ENCODE data around the gene RAB27B.
"Not testable (repeated sequence)": the region's sequence is repeated elsewhere in the genome, so short reads cannot be mapped to it uniquely, and the experiment has no call there.

Gene RAB27B, protein sequence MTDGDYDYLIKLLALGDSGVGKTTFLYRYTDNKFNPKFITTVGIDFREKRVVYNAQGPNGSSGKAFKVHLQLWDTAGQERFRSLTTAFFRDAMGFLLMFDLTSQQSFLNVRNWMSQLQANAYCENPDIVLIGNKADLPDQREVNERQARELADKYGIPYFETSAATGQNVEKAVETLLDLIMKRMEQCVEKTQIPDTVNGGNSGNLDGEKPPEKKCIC

DNA sequence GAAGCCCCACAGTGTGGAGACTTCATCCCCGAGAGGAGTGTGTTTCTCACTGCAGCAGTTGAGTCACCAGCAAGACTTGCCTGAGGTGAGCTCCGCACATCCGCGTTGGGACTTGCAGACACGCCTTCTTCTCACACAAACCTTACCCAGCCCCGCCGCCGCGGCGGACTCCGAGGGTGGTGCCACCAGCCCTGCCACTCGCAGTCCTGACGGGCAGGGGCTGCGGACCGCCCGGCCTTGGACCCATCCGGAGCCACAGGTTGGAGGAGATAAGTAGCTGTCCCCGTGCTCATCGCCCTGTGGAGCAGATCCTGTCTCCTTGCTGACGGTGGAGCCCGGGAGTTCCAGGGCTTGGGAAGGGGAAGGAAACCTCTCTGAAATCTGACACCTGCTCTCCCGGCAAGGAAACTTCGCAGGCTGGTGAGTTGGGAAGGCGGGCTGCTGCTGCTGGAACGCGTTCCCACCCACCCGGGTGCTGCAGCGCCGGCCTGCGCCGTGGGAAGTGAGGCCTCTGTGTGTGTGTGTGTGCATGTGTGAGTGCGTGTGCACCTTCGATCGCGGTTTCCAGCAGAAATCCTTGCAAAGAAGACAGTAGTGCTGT is at the start of gene RAB27B:
RAB27B (plus strand) TSS at position 197 of the 601 bp plus-strand sequence. CDS start 49,109 bp downstream, outside the sequence.
- peak; percentile 46 to 61 for DNase-seq (ENCODE audit: low read depth in 2 of 2)

DNA sequence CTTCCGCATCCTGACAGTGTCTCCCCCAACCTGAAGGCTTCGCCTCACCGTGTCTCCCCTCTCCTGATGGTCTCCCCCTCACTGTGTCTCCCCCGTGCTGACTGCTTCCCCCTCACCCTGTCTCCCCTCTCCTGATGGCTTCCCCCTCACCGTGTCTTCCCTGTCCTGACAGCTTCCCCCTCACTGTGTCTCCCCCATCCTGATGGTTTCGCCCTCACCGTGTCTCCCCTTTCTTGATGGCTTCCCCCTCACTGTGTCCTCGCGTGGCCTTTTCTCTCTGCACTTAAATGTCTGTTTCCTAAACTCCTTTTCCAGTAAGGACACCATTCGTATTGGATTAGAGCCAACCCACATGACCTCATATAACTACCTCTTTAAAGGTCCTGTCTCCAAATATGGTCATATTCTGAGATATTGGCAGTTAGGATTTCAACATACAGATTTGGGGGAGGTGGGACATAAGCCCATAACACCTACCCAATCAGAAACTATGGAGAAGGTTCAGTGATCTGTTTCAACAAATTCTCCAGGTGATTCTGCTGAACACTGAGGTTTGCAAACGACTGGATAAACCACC is 47.9 kb upstream of the RAB27B start:
- no peak for DNase-seq (ENCODE audit: low read depth in 2 of 2)

DNA sequence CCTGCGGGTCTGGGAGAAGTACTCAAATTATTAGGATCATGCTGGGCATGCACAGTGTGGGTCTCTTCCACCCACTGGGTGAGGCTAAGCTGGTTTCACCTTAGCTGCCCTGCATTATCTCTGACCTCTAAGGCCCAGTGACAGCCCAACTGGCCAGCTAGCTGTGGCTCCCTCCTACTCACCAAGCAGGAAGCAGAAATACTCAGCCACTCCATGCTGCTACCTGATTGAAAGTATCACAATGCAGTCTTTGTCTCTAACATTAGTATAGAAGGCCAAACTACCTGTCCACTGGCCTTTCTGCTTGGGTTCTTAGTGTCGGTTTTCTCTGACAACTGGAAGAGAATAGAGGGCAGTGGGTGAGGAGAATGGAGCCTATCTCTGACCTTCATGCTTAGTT is 47.3 kb upstream of the RAB27B start:
- no peak for DNase-seq (ENCODE audit: low read depth in 2 of 2)

DNA sequence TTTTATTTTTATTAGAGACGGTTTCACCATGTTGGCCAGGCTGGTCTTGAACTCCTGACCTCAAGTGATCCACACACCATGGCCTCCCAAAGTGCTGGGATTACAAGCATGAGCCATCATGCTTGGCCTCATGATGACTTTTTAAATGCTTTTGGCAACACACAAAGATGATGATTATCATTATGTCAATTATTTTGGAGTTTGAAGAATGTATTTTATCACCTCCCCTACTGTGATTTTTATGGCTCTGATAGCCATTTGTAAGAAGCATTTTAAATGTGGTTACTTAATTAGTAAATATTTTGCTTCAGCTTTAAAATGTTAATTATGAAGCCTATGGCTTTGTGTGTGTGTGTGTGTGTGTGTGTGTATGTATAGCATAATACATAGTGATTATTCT is 45.1 kb upstream of the RAB27B start:
- DNase-seq (ENCODE audit: low read depth in 2 of 2), result no peak

DNA sequence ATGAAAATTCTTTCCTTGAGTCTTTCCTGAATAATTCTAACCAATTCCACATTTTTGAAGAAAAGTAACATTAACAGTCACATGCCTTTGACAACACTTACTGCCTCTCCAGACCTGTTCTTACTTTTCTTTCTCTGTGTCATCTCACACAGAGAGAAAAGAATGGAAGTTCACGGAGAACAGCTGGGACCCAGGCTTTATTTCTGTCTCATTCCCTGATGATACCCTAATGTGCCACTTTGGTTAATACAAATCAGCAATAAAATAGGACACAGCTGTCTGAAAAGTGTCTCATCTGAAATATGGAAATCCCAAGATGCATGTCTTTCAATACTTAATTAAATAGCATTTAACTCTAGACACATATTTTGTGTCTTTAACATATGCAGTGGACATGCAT is 42.1 kb upstream of the RAB27B start:
- DNase-seq (ENCODE audit: low read depth in 2 of 2), result no peak

DNA sequence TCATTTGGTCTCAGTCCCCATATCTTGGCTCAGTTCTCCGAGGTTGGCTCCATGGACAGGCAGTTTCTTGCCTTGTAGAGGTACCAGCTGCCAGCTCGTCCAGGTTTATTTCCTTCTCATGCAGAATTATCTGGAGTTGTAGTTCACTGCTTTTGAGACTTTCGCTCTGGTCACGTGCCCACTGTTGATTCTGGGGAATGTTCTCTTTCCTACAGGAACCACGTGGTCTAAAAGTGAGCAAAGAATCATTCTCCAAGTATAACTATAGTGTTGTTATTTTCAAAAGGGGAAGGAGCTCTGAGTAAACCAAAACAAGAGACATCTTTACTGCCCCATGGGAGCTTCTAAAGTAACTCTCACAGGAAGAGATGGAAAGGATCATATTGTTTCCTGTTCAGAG is 41.2 kb upstream of the RAB27B start:
- DNase-seq (ENCODE audit: low read depth in 2 of 2), result no peak

DNA sequence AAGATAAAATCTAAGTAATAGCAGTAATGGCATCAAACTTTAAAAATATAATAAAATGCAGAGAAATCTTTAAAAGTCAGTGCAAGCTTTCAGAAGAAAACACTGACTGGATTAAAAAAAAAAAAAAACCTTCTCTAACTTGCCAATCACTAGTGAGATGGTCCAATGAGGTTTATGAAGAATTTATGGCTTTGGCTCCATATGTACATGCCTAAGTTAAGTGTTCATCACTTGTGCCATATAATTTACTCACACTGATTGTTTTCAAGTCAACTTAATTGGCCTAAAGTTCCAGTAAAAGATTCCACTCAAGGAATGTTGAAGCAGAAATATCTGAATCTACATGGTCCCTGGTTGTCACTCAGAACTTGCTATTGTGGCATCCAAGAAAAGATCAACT is 40.7 kb upstream of the RAB27B start:
- no peak for DNase-seq (ENCODE audit: low read depth in 2 of 2)

DNA sequence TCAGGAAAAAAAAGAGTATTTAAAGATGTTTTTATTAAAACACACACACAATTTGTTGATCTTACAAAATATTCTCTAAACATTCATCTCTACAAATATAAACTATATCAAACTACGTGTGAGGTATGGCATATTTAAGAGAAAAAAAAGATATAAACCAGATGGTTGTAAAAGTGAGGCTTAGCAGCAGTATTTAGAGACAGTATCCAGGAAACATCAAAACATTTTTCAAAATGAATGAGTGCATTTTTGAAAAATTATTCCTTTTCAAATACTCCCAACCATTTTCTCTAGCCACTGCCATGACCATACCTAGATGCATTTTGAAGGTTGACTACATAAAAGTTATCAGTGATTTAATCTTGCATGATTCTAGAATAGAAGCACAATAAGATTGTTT is 38.2 kb upstream of the RAB27B start:
- no peak for DNase-seq (ENCODE audit: low read depth in 2 of 2)

DNA sequence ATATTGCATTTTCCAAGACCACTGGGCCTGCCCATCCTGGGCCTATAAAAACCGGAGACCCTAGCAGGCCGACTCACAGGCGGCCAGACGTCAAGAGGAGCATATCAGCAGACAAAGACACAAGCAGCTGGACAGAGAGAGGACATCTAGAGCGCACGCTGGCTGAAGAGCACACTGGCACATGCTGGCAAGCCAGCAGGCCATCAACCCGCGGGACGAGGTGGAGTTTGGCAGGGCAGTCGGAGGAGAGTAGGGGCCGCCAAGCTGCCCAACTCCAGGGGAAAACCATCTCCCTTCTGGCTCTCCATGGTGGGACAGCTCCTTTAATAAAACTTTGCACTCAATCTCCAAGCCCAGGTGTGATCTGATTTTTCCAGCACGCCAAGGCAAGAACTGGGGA is 36.6 kb upstream of the RAB27B start:
- DNase-seq (ENCODE audit: low read depth in 2 of 2), result no peak

DNA sequence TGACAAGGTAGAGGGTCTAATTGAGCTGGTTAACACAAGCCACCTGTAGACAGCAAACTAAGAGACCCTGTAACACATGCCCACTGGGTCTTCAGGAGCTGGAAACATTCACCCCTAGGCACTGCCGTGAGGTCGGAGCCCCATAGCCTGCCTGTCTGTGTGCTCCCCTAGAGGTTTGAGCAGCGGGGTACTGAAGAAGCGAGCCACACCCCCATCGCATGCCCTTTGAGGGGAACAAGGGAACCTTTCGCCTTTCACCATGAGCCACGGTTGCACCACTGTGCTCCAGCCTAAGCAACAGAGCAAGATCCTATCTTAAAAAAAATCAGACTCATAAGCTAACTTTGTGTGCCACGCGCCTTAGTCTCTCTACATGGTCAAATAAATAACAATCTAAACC is 36.2 kb upstream of the RAB27B start:
- no peak for DNase-seq (ENCODE audit: low read depth in 2 of 2)

DNA sequence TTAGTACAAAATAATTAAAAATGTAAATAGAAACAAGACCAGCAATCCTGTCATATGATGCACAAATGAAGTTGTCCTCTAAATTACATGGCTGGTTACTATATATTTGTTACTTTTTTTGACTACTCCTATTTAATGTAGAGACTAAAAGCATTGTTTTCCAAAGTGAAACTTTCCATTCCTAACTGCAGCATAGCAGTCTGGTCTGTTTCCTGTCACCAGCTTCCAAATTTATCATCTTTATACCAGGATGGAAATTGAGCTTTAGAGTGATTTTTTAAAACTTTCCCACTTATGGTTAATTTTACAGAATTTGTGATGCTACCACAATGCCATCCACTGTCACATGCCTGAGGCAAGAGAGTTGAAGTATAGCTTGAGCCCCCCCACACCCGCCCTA is 33.5 kb upstream of the RAB27B start:
- DNase-seq (ENCODE audit: low read depth in 2 of 2), result no peak

DNA sequence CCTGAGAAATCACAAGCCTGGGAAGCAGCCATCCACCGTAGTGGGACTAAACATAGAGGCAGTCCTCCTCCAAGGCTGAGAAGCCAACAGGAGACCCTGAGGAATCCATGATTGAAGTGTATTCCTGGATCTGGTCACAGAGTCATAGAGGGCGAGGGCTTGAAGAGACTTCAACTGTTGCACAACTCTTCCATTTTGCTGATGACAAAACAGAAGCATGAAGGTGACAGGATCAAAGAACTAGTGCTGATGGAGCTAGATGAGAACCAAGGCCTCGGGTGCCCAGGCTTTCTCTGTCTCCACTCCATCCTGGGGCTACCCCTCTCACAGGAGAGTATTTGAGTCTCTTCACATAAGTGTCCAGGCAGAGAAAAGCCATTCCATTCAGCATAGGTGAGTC is 30.1 kb upstream of the RAB27B start:
- no peak for DNase-seq (ENCODE audit: low read depth in 2 of 2)

DNA sequence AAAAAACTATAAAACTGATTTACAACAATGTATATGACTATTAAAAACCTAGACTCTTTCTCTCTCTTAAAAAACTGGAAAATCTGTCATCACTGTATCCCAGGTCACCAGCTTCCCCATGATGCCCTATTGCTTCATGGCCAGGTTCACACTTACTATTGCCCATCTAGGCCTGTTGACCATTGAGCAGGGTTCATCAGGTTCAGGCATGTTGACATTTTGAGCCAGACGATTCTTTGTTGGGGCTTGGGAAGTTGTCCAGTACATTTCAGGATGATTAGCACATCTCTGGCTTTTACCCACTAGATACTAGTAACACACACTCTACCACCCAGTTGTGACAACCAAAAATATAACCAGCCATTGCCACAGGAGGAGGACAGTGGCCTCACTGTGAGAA is 26.9 kb upstream of the RAB27B start:
- DNase-seq (ENCODE audit: low read depth in 2 of 2), result no peak

DNA sequence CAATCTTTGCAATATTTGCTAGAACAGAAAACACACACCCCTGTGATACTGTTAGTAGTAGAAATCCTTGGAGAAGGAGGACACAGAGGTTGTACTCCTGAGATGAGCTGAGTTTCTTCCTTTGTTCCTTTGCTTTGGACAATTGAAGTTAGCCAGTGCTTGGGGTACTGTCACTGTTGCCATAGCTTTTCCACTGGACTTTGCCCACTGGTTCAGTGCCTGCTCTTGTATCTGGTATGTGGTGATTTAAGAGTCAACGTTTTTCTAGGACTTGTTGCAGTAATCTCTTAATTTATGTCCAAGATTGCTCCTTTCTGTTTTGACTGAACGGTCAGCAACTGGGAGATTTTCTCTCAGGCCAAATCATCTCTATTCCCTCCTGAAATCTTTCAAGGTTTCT is 26.1 kb upstream of the RAB27B start:
- no peak for DNase-seq (ENCODE audit: low read depth in 2 of 2)

DNA sequence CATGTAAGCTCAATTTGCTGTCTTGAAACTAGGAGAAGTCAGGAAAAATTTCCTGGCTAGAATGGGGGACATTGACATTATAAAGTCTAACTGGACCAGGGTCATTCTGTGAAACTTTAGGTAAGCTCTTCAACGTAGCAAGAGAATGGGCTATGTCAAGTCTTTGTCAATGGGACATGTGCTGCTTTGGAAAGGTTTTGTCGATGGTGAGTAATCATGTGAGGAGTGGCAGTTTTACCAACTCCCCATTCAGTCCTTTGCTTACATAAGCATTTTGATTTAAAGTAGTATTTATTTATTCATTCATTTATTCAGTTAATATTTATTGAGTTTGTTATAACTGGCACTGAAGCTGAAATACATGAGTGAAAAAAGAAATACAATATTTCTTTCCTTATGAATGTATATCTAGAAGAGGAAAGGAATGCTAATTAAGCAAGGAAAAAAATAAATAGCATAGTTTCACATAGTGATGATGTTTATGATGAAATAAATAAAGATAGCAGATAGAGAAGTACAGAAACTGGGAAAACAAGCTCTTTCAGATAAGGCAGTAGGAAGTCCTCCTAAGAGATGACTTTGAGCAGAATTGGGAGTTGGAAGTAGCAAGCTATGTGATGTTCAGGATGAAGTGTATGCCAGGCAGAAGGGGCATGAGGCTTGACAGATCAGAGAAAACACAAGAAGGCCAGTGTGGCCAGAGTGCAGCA is 25.4 kb upstream of the RAB27B start:
- DNase-seq (ENCODE audit: low read depth in 2 of 2), result no peak

DNA sequence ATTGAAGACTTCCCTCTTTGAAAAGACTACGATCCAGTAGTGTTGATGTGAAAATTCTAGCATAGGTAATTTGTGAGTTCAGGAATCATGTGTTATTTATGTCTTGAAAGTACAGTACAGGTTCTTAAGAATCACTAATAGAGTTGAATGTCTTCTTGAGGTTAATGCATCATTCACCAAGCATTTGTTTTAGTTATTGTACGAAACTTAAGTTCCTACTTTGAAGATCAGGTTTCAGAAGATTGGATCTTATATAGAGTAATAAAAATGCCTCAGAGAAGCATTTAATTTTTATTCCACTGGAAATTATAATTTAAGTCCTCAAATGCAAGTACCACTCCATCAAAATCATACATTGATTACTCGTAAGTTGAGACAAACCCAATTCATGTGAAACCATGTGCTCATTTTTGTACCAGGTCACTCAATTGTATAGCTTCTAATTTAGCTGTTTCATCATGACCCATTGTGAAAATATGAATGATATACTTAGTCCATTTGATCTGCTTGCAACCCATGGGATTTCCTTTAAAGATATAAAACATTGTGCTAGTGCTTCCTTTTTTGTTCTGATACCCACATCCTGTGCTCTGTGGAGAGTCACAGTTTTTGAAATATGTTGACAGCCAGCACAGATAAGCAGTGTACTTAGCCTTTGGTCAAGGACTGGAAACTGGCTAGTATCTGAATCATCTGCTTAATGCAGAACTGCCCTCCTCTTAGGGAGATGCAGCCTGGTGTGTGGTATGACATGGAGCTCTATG is 22.5 kb upstream of the RAB27B start:
- DNase-seq (ENCODE audit: low read depth in 2 of 2), result no peak

DNA sequence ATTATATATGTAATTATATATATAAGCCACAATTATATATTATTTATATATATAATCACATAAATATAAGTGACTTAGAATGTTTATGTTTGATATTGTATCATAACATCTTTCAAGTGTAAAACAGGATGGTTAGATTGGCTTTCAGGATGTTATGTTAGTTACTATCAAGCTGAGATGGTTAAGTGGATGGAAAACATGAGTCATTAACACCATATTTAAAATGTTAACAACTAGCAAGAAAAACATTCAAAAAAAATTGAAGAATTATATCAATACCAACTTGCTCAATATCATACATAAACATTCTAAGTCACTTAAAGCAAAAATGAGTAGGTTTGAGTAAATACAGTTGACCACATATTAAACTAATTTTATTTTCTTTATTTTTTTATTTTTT is 21.8 kb upstream of the RAB27B start:
- no peak for DNase-seq (ENCODE audit: low read depth in 2 of 2)

DNA sequence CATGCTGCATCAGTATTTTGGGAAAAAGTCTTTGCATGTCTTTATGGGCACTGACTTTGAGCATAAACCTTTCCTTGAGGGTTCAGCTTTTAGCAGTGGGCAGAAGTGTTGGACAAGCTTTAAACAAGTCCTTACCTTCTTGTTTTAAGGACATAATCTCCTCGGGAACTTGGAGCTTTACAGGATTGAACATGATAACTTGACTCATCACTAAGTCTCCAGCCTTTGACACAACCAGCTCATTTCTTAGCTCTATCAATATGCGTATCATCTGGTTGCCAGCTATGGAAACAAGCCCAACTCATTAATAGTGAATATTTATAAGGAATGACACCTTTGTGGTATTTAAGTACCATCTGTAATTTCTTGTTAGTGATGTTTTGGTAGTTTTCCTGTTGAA is 21.0 kb upstream of the RAB27B start:
- no peak for DNase-seq (ENCODE audit: low read depth in 2 of 2)

DNA sequence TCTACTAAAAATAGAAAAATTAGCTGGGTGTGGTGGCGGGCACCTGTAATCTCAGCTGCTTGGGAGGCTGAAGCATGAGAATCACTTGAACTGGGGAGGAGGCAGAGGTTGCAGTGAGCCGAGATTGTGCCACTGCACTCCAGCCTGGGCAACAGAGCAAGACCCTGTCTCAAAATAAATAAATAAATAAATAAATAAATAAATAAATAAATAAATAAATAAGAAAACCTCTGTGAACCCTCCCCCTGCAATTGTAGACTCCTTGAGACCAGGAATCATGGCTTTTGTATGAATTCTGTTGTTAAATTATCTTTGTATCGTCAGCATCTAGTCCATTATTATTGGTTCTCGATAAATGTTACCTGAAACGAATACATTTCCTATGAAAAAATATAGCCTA is 17.6 kb upstream of the RAB27B start:
- not testable (repeated sequence) for DNase-seq (ENCODE audit: low read depth in 2 of 2)

DNA sequence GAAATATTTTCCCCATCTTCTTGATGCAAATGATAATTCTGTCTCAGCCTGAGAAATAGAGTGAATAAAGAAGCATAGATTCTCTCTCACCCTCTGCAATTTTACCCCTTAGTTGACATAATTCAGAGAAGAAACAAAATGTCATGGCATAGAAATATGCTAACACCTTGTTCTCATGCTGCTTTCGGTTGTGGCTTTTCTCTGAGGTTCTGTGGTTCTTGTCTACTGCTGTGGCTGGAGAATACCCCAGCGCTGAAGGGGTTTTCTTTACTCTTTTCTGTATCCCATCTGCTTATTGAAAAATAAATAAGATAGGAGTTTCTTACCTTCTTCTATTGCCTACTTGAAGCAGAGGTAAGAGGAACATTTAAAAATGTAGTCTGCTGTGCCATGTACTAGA is 15.4 kb upstream of the RAB27B start:
- no peak for DNase-seq (ENCODE audit: low read depth in 2 of 2)

DNA sequence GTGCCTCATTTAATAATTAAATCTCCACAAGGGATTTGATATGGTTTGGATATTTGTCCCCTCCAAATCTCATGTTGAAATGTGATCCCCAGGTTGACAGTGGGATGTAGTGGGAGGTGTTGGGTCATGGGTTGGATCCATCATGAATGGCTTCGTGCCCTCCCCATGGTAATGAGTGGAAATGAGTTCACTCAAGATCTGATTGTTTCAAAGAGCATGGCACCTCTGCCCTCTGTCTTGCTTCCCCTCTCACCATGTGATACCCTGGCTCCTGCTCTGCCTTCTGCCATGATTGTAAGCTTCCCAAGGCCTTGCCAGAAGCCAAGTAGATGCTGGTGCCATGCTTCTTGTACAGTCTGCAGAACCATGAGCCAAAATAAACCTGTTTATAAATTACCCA is 15.0 kb upstream of the RAB27B start:
- no peak for DNase-seq (ENCODE audit: low read depth in 2 of 2)

DNA sequence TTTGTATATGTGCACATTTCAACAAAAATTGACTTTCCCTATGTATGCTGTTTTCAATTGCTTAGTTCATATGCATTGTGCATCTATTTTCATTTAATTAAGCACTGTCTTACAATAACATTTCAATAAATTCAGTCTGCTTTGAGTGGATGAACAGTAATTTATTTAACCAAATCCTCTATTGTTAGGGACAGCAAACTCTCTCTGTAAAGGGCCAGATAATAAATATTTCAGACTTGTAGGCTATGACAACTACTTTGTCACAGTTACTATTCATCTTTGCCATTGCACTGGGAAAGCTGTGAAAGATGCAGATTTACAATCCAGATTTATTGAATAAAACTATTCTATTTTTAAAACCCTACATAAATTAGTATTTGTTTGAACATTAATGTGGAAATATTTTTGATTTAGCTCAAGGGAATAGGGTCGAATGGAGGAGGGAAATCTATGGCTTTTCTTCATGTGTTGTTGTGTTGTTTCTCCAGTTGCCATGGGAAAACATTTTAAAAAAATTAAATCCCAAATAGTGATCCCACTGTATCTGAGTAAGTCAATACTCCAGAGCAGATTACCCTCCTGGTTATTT is 14.2 kb upstream of the RAB27B start:
- no peak for DNase-seq (ENCODE audit: low read depth in 2 of 2)

Data from stimulated activated CD8-positive, alpha-beta memory T cell treated with anti-CD3 and anti-CD28 coated beads, Interleukin-15, amount 100 ng/mL, for 48 hours (primary cell).